Body of pancreas (tissue), 4 donors: Measurements from ENCODE around the gene SH3YL1. TPM values are rescaled to one million over a fixed set of nuclear protein-coding genes. Genes with fewer than 3 reads are reported as not detected.
"Not testable (repeated sequence)": the region's sequence is repeated elsewhere in the genome, so short reads cannot be mapped to it uniquely, and the experiment has no call there.

Source experiments
- ATAC-seq: fragments of 150-250 bp; one replicate; pipeline ENCODE4 v1.9.1; 2016
- DNase-seq, 4 donors: peaks; one replicate each; pipeline ENCODE4 v3.0.0-alpha.2; 2019
- H3K27ac ChIP-seq, 4 donors: fragments of 200-600 bp; sonication (generic); 1 replicate in 3 of 4; 2 replicates in 1 of 4; pipeline versions ENCODE4 v1.5.1 to v1.6.1; 2016 to 2019; ENCODE audit warnings: mild to moderate bottlenecking in 1 of 4, mixed read lengths in 1 of 4, moderate library complexity in 1 of 4
- H3K27me3 ChIP-seq, 2 donors: fragments of 200-600 bp; sonication (generic); one replicate each; pipeline ENCODE4 v1.6.0; 2016; ENCODE audit warnings: mild to moderate bottlenecking in 1 of 2
- H3K36me3 ChIP-seq, 2 donors: fragments of 200-600 bp; sonication (generic); replicated peaks in 1 of 2; 2 replicates each; pipeline ENCODE4 v1.5.1; 2016; ENCODE audit warnings: low read depth in 2 of 2; ENCODE audit not compliant: insufficient read depth in 1 of 2
- H3K4me1 ChIP-seq: fragments of 200-600 bp; sonication (generic); one replicate; pipeline ENCODE4 v1.6.0; 2016
- H3K4me3 ChIP-seq, 2 donors: fragments of 200-600 bp; sonication (generic); 1 replicate in 1 of 2; 2 replicates in 1 of 2; pipeline ENCODE4 v1.5.1; 2016 to 2019
- H3K9me3 ChIP-seq, 3 donors: fragments of 200-600 bp; sonication (generic); 1 replicate in 2 of 3; 2 replicates in 1 of 3; pipeline ENCODE4 v1.5.1; 2016
- CTCF ChIP-seq, 7 experiments: fragments of 450-650 bp in 4 of 7; fragments of 200-600 bp in 3 of 7; sonication (generic) in 3 of 7; IDR thresholded peaks; one replicate each; pipeline ENCODE4 v1.5.1; 2016 to 2019; ENCODE audit warnings: antibody characterized with exemption in 7 of 7
- POLR2A ChIP-seq, 3 donors: fragments of 450-650 bp; IDR thresholded peaks; one replicate each; pipeline ENCODE4 v1.6.1; 2016; ENCODE audit warnings: antibody characterized with exemption in 3 of 3, mild to moderate bottlenecking in 2 of 3
- WGBS, 2 donors: methylation state at CpG; one replicate each; pipeline ENCODE4 v1.1.5; 2017; 5-methylcytosine and 5-hydroxymethylcytosine counted together
- intact Hi-C: fragments of 100-400 bp; cut with DNase I; formaldehyde crosslinking; loops from one replicate; pipeline ENCODE4 v1.15.1; 2023
- total RNA-seq, 2 donors: library from RNA; depleted of rRNA; stranded (reverse); fragments of >200 nt; gene quantifications; one replicate each; pipeline ENCODE4 v1.1.0, GENCODE V29; 2016

SH3YL1 gene
- total RNA-seq, 2 donors from 2014 or later, result 159 to 162 TPM

GRCh38 chr2:176917-177316, 86.9 kb downstream of the SH3YL1 start:
- DNase-seq (no peak), ATAC-seq (peak; percentile 28)
- TF ChIP-seq POLR2A (IDR thresholded peaks at IDR 0.05), result no peak
- no peaks in the 10 kb centered on the region for H3K27me3 ChIP-seq
- H3K9me3 ChIP-seq, result no peaks in the 10 kb centered on the region
- no peaks in the 10 kb centered on the region for H3K36me3 ChIP-seq
- H3K4me3 ChIP-seq, result no peak overlapping the region
- peak overlapping the region in 1 of 4 donors; percentile 49 for H3K27ac ChIP-seq
- 55 to 69% methylated on average over 1 of the region's 1 CpG for WGBS, 2 donors
- intact Hi-C loops, result no loop called here
- H3K4me1 ChIP-seq, result peaks cover 16% of the 10 kb centered on the region

GRCh38 chr2:175880-176820, 87.7 kb downstream of the SH3YL1 start:
- Histone ChIP-seq H3K4me1 (peaks cover 17% of the 10 kb centered on the region), H3K27me3 (no peaks in the 10 kb centered on the region), H3K9me3 (no peaks in the 10 kb centered on the region), H3K27ac (peak overlapping the region in 1 of 4 donors; percentile 49), H3K4me3 (no peak overlapping the region), H3K36me3 (no peaks in the 10 kb centered on the region)
- DNase-seq (no peak), ATAC-seq (no peak)
- WGBS, 2 donors, result 25 to 34% methylated on average over 16 of the region's 16 CpGs
- intact Hi-C loops, result no loop called here
- TF ChIP-seq POLR2A (IDR thresholded peaks at IDR 0.05) (no peak), CTCF (IDR thresholded peaks at IDR 0.05) (no peak)

DNA sequence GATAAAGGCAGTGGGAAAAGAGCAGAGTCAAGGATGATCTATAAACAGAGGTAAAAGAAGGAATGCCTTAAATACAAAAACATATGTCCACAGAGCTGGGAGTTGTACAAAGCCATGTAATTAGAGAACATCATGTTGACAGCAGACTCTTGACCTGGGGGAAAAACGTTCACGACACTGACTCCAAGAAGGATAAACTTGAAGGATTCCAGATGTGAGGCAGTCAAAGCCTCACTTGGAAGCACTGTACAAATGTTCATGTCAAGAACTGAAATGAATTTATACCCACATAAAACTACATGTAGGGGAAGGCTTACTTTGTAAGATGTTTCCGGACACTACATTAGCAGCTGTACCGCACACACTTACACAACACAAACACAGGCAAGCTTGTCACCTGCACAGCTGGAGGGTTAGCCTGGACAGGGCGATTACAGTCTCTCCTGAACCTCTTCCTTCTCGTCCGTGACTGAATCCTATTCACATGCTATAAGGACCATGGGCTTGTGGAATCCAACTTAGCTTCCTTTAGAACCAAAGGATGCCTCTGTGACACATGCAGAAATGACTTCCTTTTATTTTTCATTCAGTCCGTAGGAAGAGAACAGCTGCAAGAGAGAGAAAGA, 88.6 kb downstream of the SH3YL1 start:
- Histone ChIP-seq H3K27me3 (no peaks in the 10 kb centered on the region), H3K36me3 (no peaks in the 10 kb centered on the region), H3K4me3 (no peak overlapping the region), H3K9me3 (no peaks in the 10 kb centered on the region), H3K27ac (no peak overlapping the region), H3K4me1 (peaks cover 17% of the 10 kb centered on the region)
- no peak for ATAC-seq
- TF ChIP-seq CTCF (IDR thresholded peaks at IDR 0.05), result no peak
- TF ChIP-seq POLR2A (IDR thresholded peaks at IDR 0.05), result no peak
- 72 to 77% methylated on average over 8 of the region's 8 CpGs for WGBS, 2 donors
- intact Hi-C loops, result no loop called here
- DNase-seq, result no peak

DNA sequence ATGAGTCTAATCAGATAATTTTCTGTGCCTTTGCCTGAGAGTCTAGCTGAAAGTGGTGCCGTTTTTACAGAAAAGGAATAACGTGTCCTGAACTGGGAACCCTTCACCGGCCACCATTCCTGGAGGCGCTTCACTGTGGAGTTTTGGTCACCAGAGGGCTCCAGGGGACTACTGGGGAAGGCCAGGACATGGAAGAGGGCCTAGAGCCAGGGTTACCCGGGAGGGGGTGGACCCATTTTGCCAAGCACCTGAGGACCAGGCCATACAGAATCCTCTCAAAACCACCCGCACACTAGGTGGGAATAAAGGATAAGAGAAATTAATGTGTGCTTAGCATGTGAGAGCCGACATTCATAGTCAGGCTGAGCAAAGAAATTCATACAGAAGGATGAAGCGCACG, 91.7 kb downstream of the SH3YL1 start:
- H3K4me3 ChIP-seq, H3K27ac ChIP-seq, H3K36me3 ChIP-seq, H3K9me3 ChIP-seq, H3K27me3 ChIP-seq: not testable (repeated sequence)
- DNase-seq, result peak; percentile 65 to 75 (median 70)
- peak; percentile 96 for ATAC-seq
- intact Hi-C loops, result loop anchor here (5.0 kb wide), 1 partner anchor 115 kb away; the partner anchor contains the start of gene ALKAL2
- TF ChIP-seq CTCF (IDR thresholded peaks at IDR 0.05), result peak; percentile 46 to 80 (median 72)
- peaks cover 17% of the 10 kb centered on the region for H3K4me1 ChIP-seq
- 40 to 41% methylated on average over 9 of the region's 9 CpGs for WGBS, 2 donors

- WGBS, 2 donors, result 68 to 87% methylated on average over 3 of the region's 3 CpGs
- TF ChIP-seq CTCF (IDR thresholded peaks at IDR 0.05) (no peak), POLR2A (IDR thresholded peaks at IDR 0.05) (no peak)
- Histone ChIP-seq H3K9me3 (no peaks in the 10 kb centered on the region), H3K27me3 (no peaks in the 10 kb centered on the region), H3K4me3 (no peak overlapping the region), H3K36me3 (no peaks in the 10 kb centered on the region), H3K27ac (no peak overlapping the region), H3K4me1 (peaks cover 15% of the 10 kb centered on the region)
- intact Hi-C loops, result loop anchor here (5.0 kb wide), 1 partner anchor 118 kb away; the partner anchor contains the start of gene ALKAL2
- DNase-seq (no peak), ATAC-seq (no peak)
Measured at GRCh38 chr2:169741-170140, 94.1 kb downstream of the SH3YL1 start.
